H9 (cell line): ENCODE results near the gene PARP2. TPM values are rescaled to one million over a fixed set of nuclear protein-coding genes. Genes with fewer than 3 reads are reported as not detected.

ENCODE experiments used
- DNase-seq: peaks from one replicate; pipeline ENCODE4 v3.0.0-alpha.2; 2017
- H2AFZ ChIP-seq: one replicate; pipeline ENCODE4 v1.6.1; 2013; ENCODE audit warnings: mild to moderate bottlenecking, low read length, control low read depth, moderate library complexity
- H2AK5ac ChIP-seq: 2 replicates; pipeline ENCODE4 v1.6.1; 2013; ENCODE audit warnings: low read length, control low read depth, mixed read lengths; ENCODE audit not compliant: insufficient read length
- H2BK120ac ChIP-seq: one replicate; pipeline ENCODE4 v1.6.1; 2013; ENCODE audit warnings: low read depth, mild to moderate bottlenecking, low read length, control low read depth, inconsistent platforms; ENCODE audit not compliant: poor library complexity, severe bottlenecking
- H2BK12ac ChIP-seq: 2 replicates; pipeline ENCODE4 v1.6.1; 2013; ENCODE audit warnings: low read length, control low read depth, mixed read lengths, low read depth; ENCODE audit not compliant: insufficient read length
- H2BK15ac ChIP-seq: 2 replicates; pipeline ENCODE4 v1.6.1; 2013; ENCODE audit warnings: low read depth, low read length, control low read depth
- H2BK20ac ChIP-seq: one replicate; pipeline ENCODE4 v1.6.1; 2013; ENCODE audit warnings: low read depth, mild to moderate bottlenecking, low read length, control low read depth, inconsistent platforms; ENCODE audit not compliant: poor library complexity, severe bottlenecking
- H2BK5ac ChIP-seq: 2 replicates; pipeline ENCODE4 v1.6.1; 2013; ENCODE audit warnings: low read length, control low read depth, mixed read lengths; ENCODE audit not compliant: insufficient read length
- H3K14ac ChIP-seq: 2 replicates; pipeline ENCODE4 v1.6.1; 2013; ENCODE audit warnings: low read length, control low read depth; ENCODE audit not compliant: insufficient read depth
- H3K18ac ChIP-seq: 2 replicates; pipeline ENCODE4 v1.6.1; 2013; ENCODE audit warnings: low read depth, mild to moderate bottlenecking, mixed read lengths, low read length, control low read depth; ENCODE audit not compliant: insufficient read length
- H3K23ac ChIP-seq: 2 replicates; pipeline ENCODE4 v1.6.1; 2013; ENCODE audit warnings: low read length, control low read depth, mixed read lengths, low read depth; ENCODE audit not compliant: insufficient read length
- H3K23me2 ChIP-seq: 2 replicates; pipeline ENCODE4 v1.6.1; 2013; ENCODE audit warnings: low read depth, mild to moderate bottlenecking, mixed read lengths, low read length, control low read depth; ENCODE audit not compliant: insufficient read length, poor library complexity, severe bottlenecking
- H3K27ac ChIP-seq: 2 replicates; pipeline ENCODE4 v1.5.1; 2013; ENCODE audit warnings: low read length, control low read depth, mixed read lengths, low read depth; ENCODE audit not compliant: insufficient read length
- H3K27me3 ChIP-seq: 2 replicates; pipeline ENCODE4 v1.6.1; 2013; ENCODE audit warnings: low read length, control low read depth, inconsistent platforms; ENCODE audit not compliant: insufficient read depth
- H3K4ac ChIP-seq: 2 replicates; pipeline ENCODE4 v1.6.1; 2013; ENCODE audit warnings: low read depth, mild to moderate bottlenecking, control low read depth, inconsistent platforms, low read length, moderate library complexity
- H3K4me1 ChIP-seq: 2 replicates; pipeline ENCODE4 v1.6.1; 2013; ENCODE audit warnings: low read length, control low read depth, inconsistent platforms; ENCODE audit not compliant: insufficient read depth
- H3K4me2 ChIP-seq: 2 replicates; pipeline ENCODE4 v1.6.1; 2013; ENCODE audit warnings: low read length, control low read depth, mixed read lengths; ENCODE audit not compliant: insufficient read length, insufficient read depth
- H3K56ac ChIP-seq: 2 replicates; pipeline ENCODE4 v1.6.1; 2013; ENCODE audit warnings: low read depth, mild to moderate bottlenecking, mixed read lengths, low read length, control low read depth; ENCODE audit not compliant: insufficient read length
- H3K79me1 ChIP-seq: 2 replicates; pipeline ENCODE4 v1.6.1; 2013; ENCODE audit warnings: low read depth, mild to moderate bottlenecking, moderate library complexity, low read length, control low read depth, inconsistent platforms; ENCODE audit not compliant: insufficient read depth, poor library complexity, severe bottlenecking
- H3K79me2 ChIP-seq: 2 replicates; pipeline ENCODE4 v1.6.1; 2013; ENCODE audit warnings: low read length, control low read depth, inconsistent platforms; ENCODE audit not compliant: insufficient read depth
- H3K9ac ChIP-seq: 2 replicates; pipeline ENCODE4 v1.6.1; 2013; ENCODE audit warnings: low read length, control low read depth, mixed read lengths; ENCODE audit not compliant: insufficient read length; ENCODE audit errors: extremely low read depth
- H3K9me3 ChIP-seq: one replicate; pipeline ENCODE4 v1.6.1; 2013; ENCODE audit warnings: low read depth, low read length, inconsistent platforms; ENCODE audit not compliant: control insufficient read depth
- H3T11ph ChIP-seq: one replicate; pipeline ENCODE4 v1.6.1; 2013; ENCODE audit warnings: mild to moderate bottlenecking, low read length, control low read depth, inconsistent platforms
- H4K20me1 ChIP-seq: one replicate; pipeline ENCODE4 v1.6.1; 2013; ENCODE audit not compliant: control insufficient read depth, insufficient read length, insufficient read depth
- H4K5ac ChIP-seq: 2 replicates; pipeline ENCODE4 v1.6.1; 2013; ENCODE audit warnings: low read depth, mild to moderate bottlenecking, mixed read lengths, low read length, control low read depth; ENCODE audit not compliant: insufficient read length
- H4K8ac ChIP-seq: replicated peaks from 2 replicates; pipeline ENCODE4 v1.6.1; 2013; ENCODE audit warnings: low read length, control low read depth, mixed read lengths, low read depth; ENCODE audit not compliant: insufficient read length
- H4K91ac ChIP-seq: 2 replicates; pipeline ENCODE4 v1.6.1; 2013; ENCODE audit warnings: low read depth, mild to moderate bottlenecking, moderate library complexity, mixed read lengths, low read length, control low read depth; ENCODE audit not compliant: insufficient read length
- H3K27ac Mint-ChIP-seq, 3 experiments: 2 replicates in 2 of 3; 3 replicates in 1 of 3; pipeline ENCODE4 v1.8.0; 2020 to 2021; ENCODE audit warnings: mixed read lengths in 3 of 3, mild to moderate bottlenecking in 1 of 3, moderate library complexity in 1 of 3
- H3K27me3 Mint-ChIP-seq: 2 replicates; pipeline ENCODE4 v1.8.0; 2021; ENCODE audit warnings: low read depth, mild to moderate bottlenecking, moderate library complexity, mixed read lengths
- H3K36me3 Mint-ChIP-seq, 3 experiments: 2 replicates in 2 of 3; 3 replicates in 1 of 3; pipeline ENCODE4 v1.8.0; 2020 to 2021; ENCODE audit warnings: low read depth in 3 of 3, mixed read lengths in 3 of 3; ENCODE audit not compliant: insufficient read depth in 1 of 3
- H3K4me1 Mint-ChIP-seq, 2 experiments: 2 replicates each; pipeline ENCODE4 v1.8.0; 2020; ENCODE audit warnings: mixed read lengths in 2 of 2
- H3K4me3 Mint-ChIP-seq, 2 experiments: 2 replicates in 1 of 2; 3 replicates in 1 of 2; pipeline ENCODE4 v1.8.0; 2020 to 2021; ENCODE audit warnings: mild to moderate bottlenecking in 2 of 2, mixed read lengths in 2 of 2, moderate library complexity in 1 of 2
- H3K9me3 Mint-ChIP-seq, 2 experiments: 2 replicates in 1 of 2; 3 replicates in 1 of 2; pipeline ENCODE4 v1.8.0; 2020; ENCODE audit warnings: mild to moderate bottlenecking in 2 of 2, mixed read lengths in 2 of 2, moderate library complexity in 1 of 2
- WGBS: extraction: QIAGEN DNeasy Blood & Tissue Kit; methylation state at CpG from one replicate; pipeline ENCODE4 v1.1.7; 2013; ENCODE audit warnings: missing lambda C conversion rate, low lambda C conversion rate, mixed read lengths; ENCODE audit not compliant: insufficient read length; ENCODE audit errors: extremely low coverage; 5-methylcytosine and 5-hydroxymethylcytosine counted together
- total RNA-seq: library from RNA; stranded (reverse); gene quantifications from 2 replicates; pipeline ENCODE4 v1.2.1, GENCODE V29; 2021
- TF ChIP-seq, protein P1 (sequence below): fragments of 200-600 bp; sonication (generic); conservative IDR thresholded peaks from 3 replicates; pipeline ENCODE4 v1.8.0; 2021; ENCODE audit warnings: antibody characterized with exemption, mild to moderate bottlenecking

The PARP2 gene
- total RNA-seq, 1 experiment from 2014 or later = 25.4 TPM

DNA sequence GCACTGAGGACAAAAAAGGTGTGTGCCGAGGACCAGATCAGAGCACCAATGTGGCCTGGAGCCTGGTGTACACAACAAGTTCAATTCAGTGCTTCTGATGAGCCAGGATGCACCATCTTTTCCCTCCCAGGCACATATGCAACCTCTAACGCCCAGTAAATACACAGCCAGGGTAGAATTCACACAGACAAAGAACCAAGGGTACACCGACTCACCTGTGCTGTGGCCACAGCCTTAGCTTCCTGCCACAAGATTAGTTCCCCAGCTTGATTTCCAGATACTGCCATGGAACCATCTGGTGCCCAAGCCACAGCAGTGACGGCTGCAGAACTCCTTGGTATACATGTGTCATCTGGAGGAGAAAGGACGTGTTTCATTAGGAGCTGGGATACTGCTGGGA is 29.4 kb downstream of the PARP2 start:
- H3K4ac ChIP-seq = no peak overlapping the region
- no peak overlapping the region for H3K27ac Mint-ChIP-seq

More for the DNA sequence above, 29.4 kb downstream of the PARP2 start:
- no peak overlapping the region for H3K56ac ChIP-seq
- no peaks in the 10 kb centered on the region for H3K9me3 Mint-ChIP-seq
- no peak overlapping the region for H2BK120ac ChIP-seq
- H3K14ac ChIP-seq = no peak overlapping the region
- H3K36me3 Mint-ChIP-seq = peaks cover 26 to 75% (median 62%) of the 10 kb centered on the region in 3 experiments; a peak in 6 of 7 replicates
- no peaks in the 10 kb centered on the region for H3K4me1 ChIP-seq
- H3K79me2 ChIP-seq = no peaks in the 10 kb centered on the region
- no peak overlapping the region for H3K9ac ChIP-seq
- H3K27ac ChIP-seq = no peak overlapping the region
- DNase-seq = no peak
- no peak overlapping the region for H2BK12ac ChIP-seq
- H3K27me3 Mint-ChIP-seq = no peaks in the 10 kb centered on the region
- H3T11ph ChIP-seq = no peak overlapping the region
- H3K4me3 Mint-ChIP-seq = no peak overlapping the region
- no peak overlapping the region for H4K8ac ChIP-seq
- no peak overlapping the region for H3K4me2 ChIP-seq
- no peaks in the 10 kb centered on the region for H4K20me1 ChIP-seq
- H4K5ac ChIP-seq = no peak overlapping the region
- H4K91ac ChIP-seq = no peak overlapping the region
- WGBS = no CpG with 5 or more reads among the region's 5 CpGs
- no peak overlapping the region for H2AK5ac ChIP-seq
- no peak overlapping the region for H2BK15ac ChIP-seq
- no peak overlapping the region for H2BK20ac ChIP-seq
- no peaks in the 10 kb centered on the region for H3K4me1 Mint-ChIP-seq
- no peaks in the 10 kb centered on the region for H3K23me2 ChIP-seq
- TF ChIP-seq, protein P1, sequence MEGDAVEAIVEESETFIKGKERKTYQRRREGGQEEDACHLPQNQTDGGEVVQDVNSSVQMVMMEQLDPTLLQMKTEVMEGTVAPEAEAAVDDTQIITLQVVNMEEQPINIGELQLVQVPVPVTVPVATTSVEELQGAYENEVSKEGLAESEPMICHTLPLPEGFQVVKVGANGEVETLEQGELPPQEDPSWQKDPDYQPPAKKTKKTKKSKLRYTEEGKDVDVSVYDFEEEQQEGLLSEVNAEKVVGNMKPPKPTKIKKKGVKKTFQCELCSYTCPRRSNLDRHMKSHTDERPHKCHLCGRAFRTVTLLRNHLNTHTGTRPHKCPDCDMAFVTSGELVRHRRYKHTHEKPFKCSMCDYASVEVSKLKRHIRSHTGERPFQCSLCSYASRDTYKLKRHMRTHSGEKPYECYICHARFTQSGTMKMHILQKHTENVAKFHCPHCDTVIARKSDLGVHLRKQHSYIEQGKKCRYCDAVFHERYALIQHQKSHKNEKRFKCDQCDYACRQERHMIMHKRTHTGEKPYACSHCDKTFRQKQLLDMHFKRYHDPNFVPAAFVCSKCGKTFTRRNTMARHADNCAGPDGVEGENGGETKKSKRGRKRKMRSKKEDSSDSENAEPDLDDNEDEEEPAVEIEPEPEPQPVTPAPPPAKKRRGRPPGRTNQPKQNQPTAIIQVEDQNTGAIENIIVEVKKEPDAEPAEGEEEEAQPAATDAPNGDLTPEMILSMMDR = no peak
- no peak overlapping the region for H3K23ac ChIP-seq
- no peak overlapping the region for H2AFZ ChIP-seq
- no peaks in the 10 kb centered on the region; the same call in 1 of the 2 replicates for H3K27me3 ChIP-seq
- no peaks in the 10 kb centered on the region for H3K9me3 ChIP-seq
- H2BK5ac ChIP-seq = no peak overlapping the region
- H3K18ac ChIP-seq = no peak overlapping the region
- no peaks in the 10 kb centered on the region for H3K79me1 ChIP-seq
